ENCODE results near the gene DZANK1.

- TF ChIP-seq EZH2phosphoT487 (conservative IDR thresholded peaks at IDR 0.05; ENCODE audit: low read length) (no peak), CTCF (IDR thresholded peaks at IDR 0.05; ENCODE audit: insufficient read depth, low read length, poor library complexity, severe bottlenecking) (no peak)
Observed at GRCh38 chr20:18465536-18466200, 1.2 kb downstream of the DZANK1 start.
